ENCODE data around the gene AGMO. TPM values are rescaled to one million over a fixed set of nuclear protein-coding genes. Genes with fewer than 3 reads are reported as not detected.
A peak's percentile ranks its signal among the peaks of the same experiment; 100 is the strongest.

AGMO gene
- total and polyA plus RNA-seq, 2 donors = 0.37 to 0.57 TPM

- H3K27ac ChIP-seq (ENCODE audit: low read depth in 1 of 2, low read length in 1 of 2) = no peak overlapping the region
- H3K4me3 ChIP-seq (ENCODE audit: low read length in 2 of 2) = no peak overlapping the region
- H3K36me3 ChIP-seq (ENCODE audit: control insufficient read depth in 2 of 2, insufficient read depth in 2 of 2, low read length in 1 of 2) = no peaks in the 10 kb centered on the region
- H3K4me1 ChIP-seq (ENCODE audit: control insufficient read depth in 2 of 2, insufficient read depth in 2 of 2, low read length in 2 of 2) = no peaks in the 10 kb centered on the region
- no peaks in the 10 kb centered on the region for H3K9me3 ChIP-seq (ENCODE audit: control insufficient read depth in 2 of 2, insufficient read depth in 1 of 2, low read length in 1 of 2)
- WGBS = 76% methylated on average over 3 of the region's 3 CpGs
- DNase-seq (ENCODE audit: low read depth in 6 of 9, low spot score in 9 of 9) = peak in 2 of 9 donors; percentile 3 to 4
- no peaks in the 10 kb centered on the region for H3K27me3 ChIP-seq (ENCODE audit: control insufficient read depth in 2 of 2, insufficient read depth in 1 of 2, low read length in 1 of 2)
These were observed 235.7 kb downstream of the AGMO start for GRCh38 chr7:15326044-15326644.

GRCh38 chr7:15323550-15323949, 238.3 kb downstream of the AGMO start:
- WGBS = 85% methylated on average over 6 of the region's 6 CpGs
- no peak for DNase-seq (ENCODE audit: low read depth in 6 of 9, low spot score in 9 of 9)

GRCh38 chr7:15317215-15317614, 244.6 kb downstream of the AGMO start:
- DNase-seq (ENCODE audit: low read depth in 6 of 9, low spot score in 9 of 9) = no peak
- no peak overlapping the region for H3K27ac ChIP-seq (ENCODE audit: low read depth in 1 of 2, low read length in 1 of 2)
- 93% methylated on average over 4 of the region's 4 CpGs for WGBS
- no peaks in the 10 kb centered on the region for H3K9me3 ChIP-seq (ENCODE audit: control insufficient read depth in 2 of 2, insufficient read depth in 1 of 2, low read length in 1 of 2)
- H3K4me3 ChIP-seq (ENCODE audit: low read length in 2 of 2) = no peak overlapping the region
- H3K27me3 ChIP-seq (ENCODE audit: control insufficient read depth in 2 of 2, insufficient read depth in 1 of 2, low read length in 1 of 2) = no peaks in the 10 kb centered on the region
- no peaks in the 10 kb centered on the region for H3K36me3 ChIP-seq (ENCODE audit: control insufficient read depth in 2 of 2, insufficient read depth in 2 of 2, low read length in 1 of 2)
- H3K4me1 ChIP-seq (ENCODE audit: control insufficient read depth in 2 of 2, insufficient read depth in 2 of 2, low read length in 2 of 2) = no peaks in the 10 kb centered on the region

More at GRCh38 chr7:15323550-15323949, 238.3 kb downstream of the AGMO start:
- no peak overlapping the region for H3K27ac ChIP-seq (ENCODE audit: low read depth in 1 of 2, low read length in 1 of 2)
- H3K36me3 ChIP-seq (ENCODE audit: control insufficient read depth in 2 of 2, insufficient read depth in 2 of 2, low read length in 1 of 2) = no peaks in the 10 kb centered on the region
- H3K4me1 ChIP-seq (ENCODE audit: control insufficient read depth in 2 of 2, insufficient read depth in 2 of 2, low read length in 2 of 2) = no peaks in the 10 kb centered on the region
- no peaks in the 10 kb centered on the region for H3K9me3 ChIP-seq (ENCODE audit: control insufficient read depth in 2 of 2, insufficient read depth in 1 of 2, low read length in 1 of 2)
- H3K4me3 ChIP-seq (ENCODE audit: low read length in 2 of 2) = no peak overlapping the region
- H3K27me3 ChIP-seq (ENCODE audit: control insufficient read depth in 2 of 2, insufficient read depth in 1 of 2, low read length in 1 of 2) = no peaks in the 10 kb centered on the region

GRCh38 chr7:15315678-15316077, 246.1 kb downstream of the AGMO start:
- no peaks in the 10 kb centered on the region for H3K9me3 ChIP-seq (ENCODE audit: control insufficient read depth in 2 of 2, insufficient read depth in 1 of 2, low read length in 1 of 2)
- no peaks in the 10 kb centered on the region for H3K36me3 ChIP-seq (ENCODE audit: control insufficient read depth in 2 of 2, insufficient read depth in 2 of 2, low read length in 1 of 2)
- H3K27ac ChIP-seq (ENCODE audit: low read depth in 1 of 2, low read length in 1 of 2) = no peak overlapping the region
- DNase-seq (ENCODE audit: low read depth in 6 of 9, low spot score in 9 of 9) = no peak
- H3K4me3 ChIP-seq (ENCODE audit: low read length in 2 of 2) = no peak overlapping the region
- H3K4me1 ChIP-seq (ENCODE audit: control insufficient read depth in 2 of 2, insufficient read depth in 2 of 2, low read length in 2 of 2) = no peaks in the 10 kb centered on the region
- 80% methylated on average over 1 of the region's 1 CpG for WGBS
- H3K27me3 ChIP-seq (ENCODE audit: control insufficient read depth in 2 of 2, insufficient read depth in 1 of 2, low read length in 1 of 2) = no peaks in the 10 kb centered on the region

GRCh38 chr7:15314922-15315321, 246.9 kb downstream of the AGMO start:
- no peaks in the 10 kb centered on the region for H3K9me3 ChIP-seq (ENCODE audit: control insufficient read depth in 2 of 2, insufficient read depth in 1 of 2, low read length in 1 of 2)
- no peak overlapping the region for H3K27ac ChIP-seq (ENCODE audit: low read depth in 1 of 2, low read length in 1 of 2)
- no peaks in the 10 kb centered on the region for H3K27me3 ChIP-seq (ENCODE audit: control insufficient read depth in 2 of 2, insufficient read depth in 1 of 2, low read length in 1 of 2)
- no peaks in the 10 kb centered on the region for H3K4me1 ChIP-seq (ENCODE audit: control insufficient read depth in 2 of 2, insufficient read depth in 2 of 2, low read length in 2 of 2)
- no peak overlapping the region for H3K4me3 ChIP-seq (ENCODE audit: low read length in 2 of 2)
- WGBS = 96% methylated on average over 5 of the region's 5 CpGs
- H3K36me3 ChIP-seq (ENCODE audit: control insufficient read depth in 2 of 2, insufficient read depth in 2 of 2, low read length in 1 of 2) = no peaks in the 10 kb centered on the region
- DNase-seq (ENCODE audit: low read depth in 6 of 9, low spot score in 9 of 9) = no peak

- DNase-seq (ENCODE audit: low read depth in 6 of 9, low spot score in 9 of 9) = no peak
- H3K27ac ChIP-seq (ENCODE audit: low read depth in 1 of 2, low read length in 1 of 2) = no peak overlapping the region
- no peaks in the 10 kb centered on the region for H3K9me3 ChIP-seq (ENCODE audit: control insufficient read depth in 2 of 2, insufficient read depth in 1 of 2, low read length in 1 of 2)
- no peaks in the 10 kb centered on the region for H3K4me1 ChIP-seq (ENCODE audit: control insufficient read depth in 2 of 2, insufficient read depth in 2 of 2, low read length in 2 of 2)
- H3K4me3 ChIP-seq (ENCODE audit: low read length in 2 of 2) = no peak overlapping the region
- 42% methylated on average over 1 of the region's 1 CpG for WGBS
- H3K36me3 ChIP-seq (ENCODE audit: control insufficient read depth in 2 of 2, insufficient read depth in 2 of 2, low read length in 1 of 2) = no peaks in the 10 kb centered on the region
- H3K27me3 ChIP-seq (ENCODE audit: control insufficient read depth in 2 of 2, insufficient read depth in 1 of 2, low read length in 1 of 2) = no peaks in the 10 kb centered on the region
These were observed 248.5 kb downstream of the AGMO start for GRCh38 chr7:15313361-15313760.

- H3K9me3 ChIP-seq (ENCODE audit: control insufficient read depth in 2 of 2, insufficient read depth in 1 of 2, low read length in 1 of 2) = no peaks in the 10 kb centered on the region
- H3K36me3 ChIP-seq (ENCODE audit: control insufficient read depth in 2 of 2, insufficient read depth in 2 of 2, low read length in 1 of 2) = no peaks in the 10 kb centered on the region
- H3K27ac ChIP-seq (ENCODE audit: low read depth in 1 of 2, low read length in 1 of 2) = no peak overlapping the region
- 90% methylated on average over 1 of the region's 1 CpG for WGBS
- DNase-seq (ENCODE audit: low read depth in 6 of 9, low spot score in 9 of 9) = no peak
- H3K4me3 ChIP-seq (ENCODE audit: low read length in 2 of 2) = no peak overlapping the region
- no peaks in the 10 kb centered on the region for H3K4me1 ChIP-seq (ENCODE audit: control insufficient read depth in 2 of 2, insufficient read depth in 2 of 2, low read length in 2 of 2)
- H3K27me3 ChIP-seq (ENCODE audit: control insufficient read depth in 2 of 2, insufficient read depth in 1 of 2, low read length in 1 of 2) = no peaks in the 10 kb centered on the region
These were observed 251.9 kb downstream of the AGMO start for GRCh38 chr7:15309872-15310271.

GRCh38 chr7:15308821-15309220, 253.0 kb downstream of the AGMO start:
- DNase-seq (ENCODE audit: low read depth in 6 of 9, low spot score in 9 of 9) = no peak
- WGBS = 95% methylated on average over 3 of the region's 3 CpGs
- H3K36me3 ChIP-seq (ENCODE audit: control insufficient read depth in 2 of 2, insufficient read depth in 2 of 2, low read length in 1 of 2) = no peaks in the 10 kb centered on the region
- no peak overlapping the region for H3K4me3 ChIP-seq (ENCODE audit: low read length in 2 of 2)
- no peaks in the 10 kb centered on the region for H3K9me3 ChIP-seq (ENCODE audit: control insufficient read depth in 2 of 2, insufficient read depth in 1 of 2, low read length in 1 of 2)
- no peaks in the 10 kb centered on the region for H3K4me1 ChIP-seq (ENCODE audit: control insufficient read depth in 2 of 2, insufficient read depth in 2 of 2, low read length in 2 of 2)
- no peaks in the 10 kb centered on the region for H3K27me3 ChIP-seq (ENCODE audit: control insufficient read depth in 2 of 2, insufficient read depth in 1 of 2, low read length in 1 of 2)
- H3K27ac ChIP-seq (ENCODE audit: low read depth in 1 of 2, low read length in 1 of 2) = no peak overlapping the region

GRCh38 chr7:15306296-15306695, 255.5 kb downstream of the AGMO start:
- Histone ChIP-seq H3K27me3 (ENCODE audit: control insufficient read depth in 2 of 2, insufficient read depth in 1 of 2, low read length in 1 of 2) (no peaks in the 10 kb centered on the region), H3K4me3 (ENCODE audit: low read length in 2 of 2) (no peak overlapping the region), H3K36me3 (ENCODE audit: control insufficient read depth in 2 of 2, insufficient read depth in 2 of 2, low read length in 1 of 2) (no peaks in the 10 kb centered on the region), H3K4me1 (ENCODE audit: control insufficient read depth in 2 of 2, insufficient read depth in 2 of 2, low read length in 2 of 2) (no peaks in the 10 kb centered on the region), H3K27ac (ENCODE audit: low read depth in 1 of 2, low read length in 1 of 2) (no peak overlapping the region), H3K9me3 (ENCODE audit: control insufficient read depth in 2 of 2, insufficient read depth in 1 of 2, low read length in 1 of 2) (no peaks in the 10 kb centered on the region)
- DNase-seq (ENCODE audit: low read depth in 6 of 9, low spot score in 9 of 9) = no peak

Measured in thymus (tissue), 11 donors.